GM23248 (cell line): Measurements from ENCODE around the gene OR13C8.

Experiments used
- EZH2 ChIP-seq: fragments of 200-600 bp; sonication (generic); IDR thresholded peaks from 2 replicates; pipeline ENCODE4 v1.6.1; 2018; ENCODE audit warnings: antibody characterized with exemption, mild to moderate bottlenecking; ENCODE audit not compliant: insufficient read depth, poor library complexity, severe bottlenecking
- EZH2phosphoT487 ChIP-seq: fragments of 200-600 bp; sonication (generic); IDR thresholded peaks from 2 replicates; pipeline ENCODE4 v1.6.1; 2018; ENCODE audit warnings: antibody characterized with exemption, moderate library complexity, mild to moderate bottlenecking, low read depth; ENCODE audit not compliant: insufficient read depth

DNA sequence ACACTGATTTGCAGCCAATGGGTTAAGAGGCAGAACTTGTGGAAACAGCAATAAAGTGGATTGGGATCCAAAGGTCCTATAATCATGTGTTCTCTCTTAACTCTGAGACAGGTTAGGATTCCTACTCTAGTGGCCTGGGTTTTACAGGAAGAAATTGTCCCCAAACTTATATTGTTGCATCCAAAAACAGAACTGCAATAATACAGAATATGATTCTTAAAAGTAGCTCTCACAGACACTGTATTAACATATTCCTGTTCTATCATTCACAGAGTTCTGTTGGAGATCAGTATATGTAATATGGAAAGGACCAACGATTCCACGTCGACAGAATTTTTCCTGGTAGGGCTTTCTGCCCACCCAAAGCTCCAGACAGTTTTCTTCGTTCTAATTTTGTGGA is at the start of gene OR13C8:
- TF ChIP-seq EZH2 (no peak), EZH2phosphoT487 (no peak)
